HepG2 (cell line): ENCODE results near the gene SLC25A22. TPM values are rescaled to one million over a fixed set of nuclear protein-coding genes. Genes with fewer than 3 reads are reported as not detected.

Experiments
- ATAC-seq: fragments of 200-7000 bp; cut with Tn5 transposase; 3 replicates; pipeline ENCODE4 v1.9.1; 2020; ENCODE audit warnings: mild to moderate bottlenecking, moderate library complexity
- BruUV-seq: library from RNA; stranded (reverse); fragments of 400-500 nt; replicated peaks from 2 replicates; lab custom pipeline; 2021; lab: Mats Ljungman, UMichigan
- CTCF ChIA-PET: fragments of 300-600 bp; formaldehyde crosslinking; extraction: SDS; loops from one replicate; lab custom pipeline; 2021; ENCODE audit warnings: low total read pairs, inconsistent platforms, low intra/inter-chr PET ratio; lab: Yijun Ruan, JAX
- POLR2A ChIA-PET: fragments of 350-600 bp; sonication (Branson Sonifier 250); formaldehyde crosslinking; loops from one replicate; lab custom pipeline; 2020; ENCODE audit warnings: antibody characterized with exemption, inconsistent platforms; lab: Yijun Ruan, JAX
- DNase-seq: peaks from one replicate; pipeline ENCODE4 v3.0.0-alpha.2; 2015; ENCODE audit warnings: low spot score
- FAIRE-seq: peaks from 3 replicates; lab custom pipeline; 2011; peaks lifted over from hg19 to GRCh38; lab: Jason Lieb, UNC
- H2AFZ ChIP-seq: one replicate; pipeline ENCODE4 v1.6.1; 2011; ENCODE audit warnings: low read length, inconsistent platforms
- H3K27ac ChIP-seq: fragments of 300-600 bp; 3 replicates; pipeline ENCODE4 v1.8.0; 2011; ENCODE audit warnings: mixed run types, mild to moderate bottlenecking, mixed read lengths, low read length, inconsistent platforms; ENCODE audit not compliant: insufficient read depth; ENCODE audit errors: extremely low read length
- H3K27me3 ChIP-seq, 2 experiments: fragments of 200-600 bp in 1 of 2; 2 replicates in 1 of 2; 3 replicates in 1 of 2; pipeline versions ENCODE4 v1.6.0 to v1.8.0; 2011; ENCODE audit warnings: low read length in 2 of 2, mild to moderate bottlenecking in 2 of 2, moderate library complexity in 2 of 2, inconsistent platforms in 1 of 2; ENCODE audit not compliant: insufficient read depth in 2 of 2, control insufficient read depth in 1 of 2
- H3K36me3 ChIP-seq, 2 experiments: fragments of 200-600 bp in 1 of 2; replicated peaks in 1 of 2; 2 replicates in 1 of 2; 3 replicates in 1 of 2; pipeline versions ENCODE4 v1.5.1 to v1.8.0; 2011; ENCODE audit warnings: low read length in 2 of 2, inconsistent platforms in 1 of 2; ENCODE audit not compliant: insufficient read depth in 2 of 2, control insufficient read depth in 1 of 2
- H3K4me1 ChIP-seq: 2 replicates; pipeline ENCODE4 v1.5.1; 2012; ENCODE audit warnings: low read length, inconsistent platforms; ENCODE audit not compliant: insufficient read depth
- H3K4me2 ChIP-seq: 2 replicates; pipeline ENCODE4 v1.6.0; 2011; ENCODE audit warnings: low read depth, low read length, inconsistent platforms
- H3K4me3 ChIP-seq, 3 experiments: fragments of 200-600 bp in 1 of 3; sonication (generic), shearing (Covaris generic) in 1 of 3; replicated peaks in 1 of 3; 2 replicates each; pipeline ENCODE4 v1.5.1; 2011 to 2016; ENCODE audit warnings: low read length in 3 of 3, inconsistent platforms in 2 of 3, low read depth in 2 of 3, mild to moderate bottlenecking in 2 of 3, control low read depth in 1 of 3, mixed read lengths in 1 of 3; ENCODE audit not compliant: insufficient read depth in 1 of 3
- H3K79me2 ChIP-seq: one replicate; pipeline ENCODE4 v1.6.1; 2011; ENCODE audit warnings: low read length, inconsistent platforms; ENCODE audit not compliant: insufficient read depth
- H3K9ac ChIP-seq: 2 replicates; pipeline ENCODE4 v1.6.0; 2011; ENCODE audit warnings: mild to moderate bottlenecking, low read depth, low read length, inconsistent platforms; ENCODE audit not compliant: insufficient read depth
- H3K9me3 ChIP-seq: 2 replicates; pipeline ENCODE4 v1.5.1; 2012; ENCODE audit warnings: mild to moderate bottlenecking, low read length
- H4K20me1 ChIP-seq: 2 replicates; pipeline ENCODE4 v1.6.0; 2011; ENCODE audit warnings: inconsistent platforms, mild to moderate bottlenecking, low read length, moderate library complexity; ENCODE audit not compliant: insufficient read depth
- AGO2 ChIP-seq: fragments of 200-400 bp; formaldehyde crosslinking; optimal IDR thresholded peaks from 2 replicates; pipeline ENCODE3; 2017; ENCODE audit warnings: mild to moderate bottlenecking, low read depth, low read length, moderate library complexity
- CHCHD3 ChIP-seq: sonication (generic); formaldehyde crosslinking; IDR thresholded peaks from 2 replicates; pipeline ENCODE4 v1.8.0; 2022; ENCODE audit warnings: mild to moderate bottlenecking, missing genetic modification reagents, moderate library complexity
- ELF3 ChIP-seq: IDR thresholded peaks from 2 replicates; pipeline ENCODE4 v1.6.1; 2016; ENCODE audit warnings: missing genetic modification reagents, missing compliant biosample characterization
- GATAD1 ChIP-seq: IDR thresholded peaks from 2 replicates; pipeline ENCODE4 v1.6.1; 2016; ENCODE audit warnings: missing genetic modification reagents, missing compliant biosample characterization
- JUNB ChIP-seq: sonication (generic); formaldehyde crosslinking; IDR thresholded peaks from 2 replicates; pipeline ENCODE4 v1.8.0; 2022; ENCODE audit warnings: missing genetic modification reagents, mild to moderate bottlenecking, borderline replicate concordance
- POLR2A ChIP-seq, 2 experiments: IDR thresholded peaks; 2 replicates each; pipeline ENCODE4 v1.6.1; 2011; ENCODE audit warnings: low read depth in 2 of 2, low read length in 2 of 2, mild to moderate bottlenecking in 1 of 2, moderate library complexity in 1 of 2; ENCODE audit not compliant: insufficient read depth in 1 of 2
- POLR2AphosphoS5 ChIP-seq: IDR thresholded peaks from 2 replicates; pipeline ENCODE4 v1.6.1; 2012; ENCODE audit warnings: low read depth, low read length
- POLR2G ChIP-seq: fragments of 200-400 bp; formaldehyde crosslinking; IDR thresholded peaks from 2 replicates; pipeline ENCODE4 v1.6.1; 2018; ENCODE audit warnings: mild to moderate bottlenecking, low read depth, low read length, moderate library complexity
- TARDBP ChIP-seq: sonication (generic); formaldehyde crosslinking; IDR thresholded peaks from 2 replicates; pipeline ENCODE4 v1.8.0; 2022; ENCODE audit warnings: mild to moderate bottlenecking, missing genetic modification reagents
- ZC3H13 ChIP-seq: sonication (generic); formaldehyde crosslinking; IDR thresholded peaks from 2 replicates; pipeline ENCODE4 v1.8.1; 2023; ENCODE audit warnings: mild to moderate bottlenecking, missing genetic modification reagents, moderate library complexity
- ZNF10 ChIP-seq: sonication (generic); formaldehyde crosslinking; IDR thresholded peaks from 2 replicates; pipeline ENCODE4 v1.4.0; 2020; ENCODE audit warnings: mild to moderate bottlenecking, low read depth, missing genetic modification reagents, borderline replicate concordance
- ZNF788 ChIP-seq: sonication (generic); formaldehyde crosslinking; IDR thresholded peaks from 2 replicates; pipeline ENCODE4 v1.5.0; 2020; ENCODE audit warnings: mild to moderate bottlenecking, missing genetic modification reagents, borderline replicate concordance
- ZSCAN30 ChIP-seq: sonication (generic); formaldehyde crosslinking; IDR thresholded peaks from 2 replicates; pipeline ENCODE4 v1.5.0; 2020; ENCODE audit warnings: mild to moderate bottlenecking, missing genetic modification reagents
- WGBS: methylation state at CpG from one replicate; pipeline ENCODE4 v1.1.6; 2017; ENCODE audit warnings: low lambda C conversion rate; 5-methylcytosine and 5-hydroxymethylcytosine counted together
- in situ Hi-C: cut with HindIII; loops from 2 replicates; pipeline ENCODE4 v1.10.0; 2017; ENCODE audit warnings: low pct_unique_long_range_greater_than_20kb; ENCODE audit not compliant: extremely low pct_ligation_motif_present
- intact Hi-C: fragments of 100-400 bp; cut with micrococcal nuclease; formaldehyde crosslinking; loops from one replicate; pipeline ENCODE4 v1.10.0; 2022; ENCODE audit not compliant: unreplicated experiment
- polyA plus RNA-seq, 8 experiments: library from polyadenylated mRNA; depleted of rRNA in 3 of 8; stranded (reverse) in 7 of 8; unstranded in 1 of 8; fragments of >200 nt; fragmentation: Illumina TruSeq in 4 of 8; extraction: Trizol in 4 of 8; gene quantifications; 2 replicates each; pipeline versions ENCODE4 v1.2.1 to v1.2.3, GENCODE V29; 2011 to 2016; ENCODE audit warnings: low read depth in 4 of 8, missing spikeins in 1 of 8, mixed read lengths in 1 of 8; ENCODE audit not compliant: insufficient read depth in 1 of 8
- total RNA-seq, 5 experiments: library from RNA; depleted of rRNA; stranded (reverse); fragments of >200 nt; fragmentation: Illumina TruSeq; extraction: Trizol; gene quantifications; 2 replicates each; pipeline ENCODE4 v1.2.3, GENCODE V29; 2016; ENCODE audit warnings: low read depth in 1 of 5
- TF ChIP-seq, protein P1 (sequence below): sonication (generic); formaldehyde crosslinking; IDR thresholded peaks from 2 replicates; pipeline ENCODE4 v1.4.0; 2020; ENCODE audit warnings: missing genetic modification reagents
- TF ChIP-seq, protein P2 (sequence below): sonication (generic); formaldehyde crosslinking; IDR thresholded peaks from 2 replicates; pipeline ENCODE4 v1.4.0; 2020; ENCODE audit warnings: missing genetic modification reagents, borderline replicate concordance

SLC25A22 gene
- total and polyA plus RNA-seq, 2 of the 13 experiments (the other 11 are each of a cell fraction or from before 2014, with no cell fraction given), result 12.4 to 19.2 TPM

DNA sequence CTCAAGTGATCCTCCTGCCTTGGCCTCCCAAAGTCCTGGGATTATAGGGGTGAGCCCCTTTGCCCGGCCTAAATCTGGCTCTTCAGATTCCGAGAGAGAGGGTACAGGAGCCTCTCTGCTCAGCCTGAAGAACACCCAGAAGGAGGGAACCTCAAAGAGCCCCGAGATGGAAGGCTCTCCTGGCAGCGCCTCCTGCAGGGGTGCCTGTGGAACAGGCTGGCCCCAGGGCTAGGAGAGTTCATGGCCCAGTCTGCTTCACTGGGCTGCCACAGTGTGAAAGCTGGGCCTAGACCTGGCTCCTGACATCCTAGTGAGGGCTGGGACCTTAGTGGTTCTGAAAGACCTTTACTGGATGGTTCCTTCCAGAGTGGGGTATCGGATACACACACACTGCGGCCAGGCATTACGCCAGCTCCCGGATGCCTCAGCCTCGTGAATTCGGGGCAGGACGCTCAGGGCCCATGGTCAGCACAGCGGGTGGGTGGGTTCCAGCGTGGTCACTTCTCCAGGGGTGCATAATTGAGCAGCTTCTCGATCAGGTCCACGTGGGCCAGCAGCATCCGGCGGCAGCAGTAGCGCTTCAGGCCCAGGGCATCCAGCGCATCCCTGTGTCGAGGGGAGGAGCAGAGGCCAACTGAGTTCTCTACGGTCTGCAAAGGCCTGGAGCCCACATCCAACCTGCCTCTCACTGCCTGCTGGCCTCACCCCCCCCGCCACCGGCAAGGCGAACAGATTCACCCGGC lies 42.0 kb upstream of the SLC25A22 start (continued):
- TF ChIP-seq, protein P1, sequence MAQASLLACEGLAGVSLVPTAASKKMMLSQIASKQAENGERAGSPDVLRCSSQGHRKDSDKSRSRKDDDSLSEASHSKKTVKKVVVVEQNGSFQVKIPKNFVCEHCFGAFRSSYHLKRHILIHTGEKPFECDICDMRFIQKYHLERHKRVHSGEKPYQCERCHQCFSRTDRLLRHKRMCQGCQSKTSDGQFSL (CRISPR knock-in tag), result peak; percentile 64; the same call in 1 of the 2 replicates
- TF ChIP-seq JUNB (CRISPR knock-in tag), result no peak
- TF ChIP-seq, protein P2, sequence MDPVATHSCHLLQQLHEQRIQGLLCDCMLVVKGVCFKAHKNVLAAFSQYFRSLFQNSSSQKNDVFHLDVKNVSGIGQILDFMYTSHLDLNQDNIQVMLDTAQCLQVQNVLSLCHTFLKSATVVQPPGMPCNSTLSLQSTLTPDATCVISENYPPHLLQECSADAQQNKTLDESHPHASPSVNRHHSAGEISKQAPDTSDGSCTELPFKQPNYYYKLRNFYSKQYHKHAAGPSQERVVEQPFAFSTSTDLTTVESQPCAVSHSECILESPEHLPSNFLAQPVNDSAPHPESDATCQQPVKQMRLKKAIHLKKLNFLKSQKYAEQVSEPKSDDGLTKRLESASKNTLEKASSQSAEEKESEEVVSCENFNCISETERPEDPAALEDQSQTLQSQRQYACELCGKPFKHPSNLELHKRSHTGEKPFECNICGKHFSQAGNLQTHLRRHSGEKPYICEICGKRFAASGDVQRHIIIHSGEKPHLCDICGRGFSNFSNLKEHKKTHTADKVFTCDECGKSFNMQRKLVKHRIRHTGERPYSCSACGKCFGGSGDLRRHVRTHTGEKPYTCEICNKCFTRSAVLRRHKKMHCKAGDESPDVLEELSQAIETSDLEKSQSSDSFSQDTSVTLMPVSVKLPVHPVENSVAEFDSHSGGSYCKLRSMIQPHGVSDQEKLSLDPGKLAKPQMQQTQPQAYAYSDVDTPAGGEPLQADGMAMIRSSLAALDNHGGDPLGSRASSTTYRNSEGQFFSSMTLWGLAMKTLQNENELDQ (CRISPR knock-in tag), result no peak
- no peak for TF ChIP-seq TARDBP
- peak; percentile 27; the same call in 1 of the 2 replicates for TF ChIP-seq ZNF788 (CRISPR knock-in tag)
- peak; percentile 12; the same call in 1 of the 2 replicates for TF ChIP-seq POLR2AphosphoS5

DNA sequence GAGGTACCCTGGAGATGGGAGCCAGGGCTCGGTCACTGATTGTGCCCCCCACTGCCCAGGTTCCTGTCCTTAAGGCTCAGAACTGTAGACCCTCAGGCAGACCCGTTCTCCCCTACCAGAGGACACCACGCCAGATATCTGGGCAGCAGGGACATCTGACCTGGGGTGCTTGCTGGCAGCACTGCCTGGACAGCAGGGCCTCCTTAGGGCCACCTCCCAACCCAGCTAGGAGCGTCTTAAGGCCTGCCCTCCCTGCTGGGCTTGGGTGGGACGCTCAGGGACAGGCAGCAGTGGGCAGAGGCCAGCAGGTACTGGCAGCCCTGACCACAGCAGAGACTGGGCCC lies 41.2 kb upstream of the SLC25A22 start:
- Histone ChIP-seq H3K27me3 (no peaks in the 10 kb centered on the region), H3K9me3 (no peaks in the 10 kb centered on the region), H3K4me3 (no peak overlapping the region), H3K4me2 (peak overlapping the region; percentile 7; the same call in 1 of the 2 replicates), H4K20me1 (peaks cover 20% of the 10 kb centered on the region; the same call in 1 of the 2 replicates), H3K9ac (peak overlapping the region; percentile 47; the same call in 1 of the 2 replicates), H3K27ac (peak overlapping the region; percentile 53), H3K4me1 (peaks cover 63% of the 10 kb centered on the region), H2AFZ (no peak overlapping the region), H3K79me2 (peaks cover 32% of the 10 kb centered on the region), H3K36me3 (peaks cover 9 to 36% of the 10 kb centered on the region in 2 experiments)
- FAIRE-seq, result no peak
- POLR2A ChIA-PET, result interaction anchor here (1.2 to 16.1 kb wide), 5 partner anchors 10 to 82 kb away, joined by 3 to 264 read pairs (median 15); partner anchors contain the start of genes CD151, CRACR2B, PIDD1 and PNPLA2
- CTCF ChIA-PET, result no interaction called here
- in situ Hi-C loops (no loop called here), intact Hi-C loops (no loop called here)
- WGBS, result 100% methylated on average over 1 of the region's 5 CpGs
- TF ChIP-seq AGO2, result peak; percentile 54
- TF ChIP-seq POLR2G, result peak; percentile 21; the same call in 1 of the 2 replicates
- no peak for TF ChIP-seq ZNF10 (CRISPR knock-in tag)
- TF ChIP-seq ELF3 (CRISPR knock-in tag), result no peak
- TF ChIP-seq POLR2A (IDR thresholded peaks at IDR 0.05; ENCODE audit: insufficient read depth in 1 of 2, low read depth in 2 of 2, low read length in 2 of 2), result peak in 1 of 2 experiments; percentile 14; a peak in 1 of 4 replicates
- no peak for TF ChIP-seq GATAD1 (CRISPR knock-in tag)
- TF ChIP-seq CHCHD3 (CRISPR knock-in tag), result 0 out of 2 replicates have a peak, but pooled peaks have one; percentile 20
- no peak for TF ChIP-seq ZSCAN30 (CRISPR knock-in tag)
- 0 out of 2 replicates have a peak, but pooled peaks have one; percentile 0 for TF ChIP-seq ZC3H13 (CRISPR knock-in tag)
- TF ChIP-seq, all 625 proteins: peak for 5
- no TSS peak for BruUV-seq
- no peak for DNase-seq
- no peak for ATAC-seq
